Parathyroid adenoma (tissue), 2 donors: Measurements from ENCODE around the gene GOLGA8S.
"Not testable (repeated sequence)": the region's sequence is repeated elsewhere in the genome, so short reads cannot be mapped to it uniquely, and the experiment has no call there.

ENCODE experiments used
- H2AFZ ChIP-seq: fragments of 300-600 bp; sonication (generic); one replicate; pipeline ENCODE4 v1.7.0; 2017; ENCODE audit warnings: antibody characterized with exemption, mild to moderate bottlenecking
- H3K27ac ChIP-seq: fragments of 300-600 bp; sonication (generic); one replicate; pipeline ENCODE4 v1.7.0; 2017
- H3K27me3 ChIP-seq: fragments of 300-600 bp; sonication (generic); one replicate; pipeline ENCODE4 v1.7.0; 2017; ENCODE audit warnings: low read length; ENCODE audit not compliant: control insufficient read depth, insufficient read depth
- H3K36me3 ChIP-seq: fragments of 300-600 bp; sonication (generic); one replicate; pipeline ENCODE4 v1.7.0; 2017; ENCODE audit warnings: low read length; ENCODE audit not compliant: control insufficient read depth, insufficient read depth
- H3K4me1 ChIP-seq: fragments of 300-600 bp; sonication (generic); one replicate; pipeline ENCODE4 v1.7.0; 2017; ENCODE audit warnings: control low read depth
- H3K4me2 ChIP-seq: fragments of 300-600 bp; sonication (generic); one replicate; pipeline ENCODE4 v1.7.0; 2017; ENCODE audit warnings: low read length
- H3K4me3 ChIP-seq: fragments of 300-600 bp; sonication (generic); one replicate; pipeline ENCODE4 v1.7.0; 2017; ENCODE audit warnings: low read depth, low read length
- H3K79me2 ChIP-seq: fragments of 300-600 bp; sonication (generic); one replicate; pipeline ENCODE4 v1.7.0; 2017; ENCODE audit warnings: control low read depth
- H3K9ac ChIP-seq: fragments of 300-600 bp; sonication (generic); one replicate; pipeline ENCODE4 v1.7.0; 2017; ENCODE audit warnings: mild to moderate bottlenecking
- H3K9me3 ChIP-seq: fragments of 300-600 bp; sonication (generic); one replicate; pipeline ENCODE4 v1.7.0; 2017; ENCODE audit warnings: low read length; ENCODE audit not compliant: control insufficient read depth
- TF ChIP-seq, protein P1 (sequence below): fragments of 300-600 bp; sonication (generic); IDR thresholded peaks from one replicate; pipeline ENCODE4 v1.7.0; 2017; ENCODE audit warnings: antibody characterized with exemption, mild to moderate bottlenecking
- donor health status: primary hyperparathyroidism.

Gene GOLGA8S, protein sequence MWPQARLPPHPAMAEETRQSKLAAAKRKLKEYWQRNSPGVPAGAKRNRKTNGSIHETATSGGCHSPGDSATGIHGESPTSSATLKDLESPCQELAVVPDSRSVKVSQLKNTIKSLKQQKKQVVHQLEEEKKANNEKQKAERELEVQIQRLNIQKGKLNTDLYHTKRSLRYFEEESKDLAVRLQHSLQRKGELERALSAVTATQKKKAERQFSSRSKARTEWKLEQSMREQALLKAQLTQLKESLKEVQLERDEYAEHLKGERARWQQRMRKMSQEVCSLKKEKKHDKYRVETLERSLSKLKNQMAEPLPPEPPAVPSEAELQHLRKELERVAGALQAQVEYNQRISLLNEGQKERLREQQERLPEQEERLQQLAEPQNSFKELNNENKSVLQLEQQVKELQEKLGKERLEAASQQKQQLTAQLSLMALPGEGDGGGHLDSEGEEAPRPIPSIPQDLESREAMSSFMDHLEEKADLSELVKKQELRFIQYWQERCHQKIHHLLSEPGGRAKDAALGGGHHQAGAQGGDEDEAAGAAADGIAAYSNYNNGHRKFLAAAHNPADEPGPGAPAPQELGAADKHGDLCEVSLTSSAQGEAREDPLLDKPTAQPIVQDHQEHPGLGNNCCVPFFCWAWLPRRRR

GRCh38 chr15:23354448-23354847 is at the start of gene GOLGA8S:
Gene GOLGA8S, plus strand, starts transcription at chr15:23354748. Its CDS starts 62 bp downstream, at chr15:23354810.
- H3K4me2 ChIP-seq, H3K9ac ChIP-seq, H3K4me3 ChIP-seq, H3K27ac ChIP-seq, H3K9me3 ChIP-seq, H2AFZ ChIP-seq, H3K4me1 ChIP-seq, H3K27me3 ChIP-seq, H3K36me3 ChIP-seq, H3K79me2 ChIP-seq: not testable (repeated sequence)

- not testable (repeated sequence) for H3K9ac ChIP-seq, H3K36me3 ChIP-seq, H3K27me3 ChIP-seq, H3K27ac ChIP-seq, H3K79me2 ChIP-seq, H3K9me3 ChIP-seq, H3K4me2 ChIP-seq, H3K4me1 ChIP-seq, H2AFZ ChIP-seq, H3K4me3 ChIP-seq
Observed at GRCh38 chr15:23304805-23305204, 49.7 kb upstream of the GOLGA8S start.

GRCh38 chr15:23305921-23306320 is 48.6 kb upstream of the GOLGA8S start:
- H3K36me3 ChIP-seq, H3K79me2 ChIP-seq, H3K4me1 ChIP-seq, H3K4me3 ChIP-seq, H3K27ac ChIP-seq, H3K4me2 ChIP-seq, H3K9me3 ChIP-seq, H2AFZ ChIP-seq, H3K27me3 ChIP-seq, H3K9ac ChIP-seq: not testable (repeated sequence)

- not testable (repeated sequence) for H3K27me3 ChIP-seq, H3K36me3 ChIP-seq, H3K9ac ChIP-seq, H3K27ac ChIP-seq, H3K4me2 ChIP-seq, H3K79me2 ChIP-seq, H3K9me3 ChIP-seq, H3K4me1 ChIP-seq, H2AFZ ChIP-seq, H3K4me3 ChIP-seq
Observed at GRCh38 chr15:23311233-23311632, 43.3 kb upstream of the GOLGA8S start.

GRCh38 chr15:23334096-23334495 is 20.5 kb upstream of the GOLGA8S start, which contains the start of gene GOLGA6L26:
Gene GOLGA6L26, minus strand, starts transcription at chr15:23334196. Its CDS starts 61 bp downstream, at chr15:23334135.
- not testable (repeated sequence) for H3K9ac ChIP-seq, H3K79me2 ChIP-seq, H3K4me1 ChIP-seq, H3K4me3 ChIP-seq, H3K27me3 ChIP-seq, H3K9me3 ChIP-seq, H3K36me3 ChIP-seq, H3K27ac ChIP-seq, H3K4me2 ChIP-seq, H2AFZ ChIP-seq

- H3K9ac ChIP-seq, H3K79me2 ChIP-seq, H3K4me3 ChIP-seq, H2AFZ ChIP-seq, H3K27me3 ChIP-seq, H3K4me2 ChIP-seq, H3K9me3 ChIP-seq, H3K36me3 ChIP-seq, H3K27ac ChIP-seq, H3K4me1 ChIP-seq: not testable (repeated sequence)
Observed at GRCh38 chr15:23362622-23363021, 8.1 kb downstream of the GOLGA8S start.

- not testable (repeated sequence) for H2AFZ ChIP-seq, H3K4me2 ChIP-seq, H3K27ac ChIP-seq, H3K9ac ChIP-seq, H3K4me1 ChIP-seq, H3K36me3 ChIP-seq, H3K27me3 ChIP-seq, H3K79me2 ChIP-seq, H3K4me3 ChIP-seq, H3K9me3 ChIP-seq
Observed at GRCh38 chr15:23364261-23364660, 9.7 kb downstream of the GOLGA8S start.

DNA sequence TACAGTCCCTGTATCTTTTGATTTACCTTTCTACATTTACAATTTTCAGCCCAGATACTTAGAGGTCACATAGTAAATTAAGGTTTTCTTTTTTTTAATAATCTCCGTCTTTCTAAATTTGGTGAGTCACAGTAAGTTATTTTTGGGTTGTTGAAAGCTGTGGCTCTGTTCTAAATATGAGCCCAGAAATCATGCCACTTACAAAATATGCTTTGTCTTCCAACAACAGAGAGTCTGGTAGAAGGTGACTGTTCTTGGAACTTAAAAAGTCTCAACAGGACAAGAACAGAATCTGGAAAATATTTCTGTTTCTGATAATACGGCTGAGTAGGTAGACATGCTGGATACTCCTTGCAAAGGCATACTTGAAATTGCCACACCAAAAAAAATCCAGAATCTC is 16.0 kb downstream of the GOLGA8S start:
- H3K4me1 ChIP-seq = no peaks in the 10 kb centered on the region
- TF ChIP-seq, protein P1, sequence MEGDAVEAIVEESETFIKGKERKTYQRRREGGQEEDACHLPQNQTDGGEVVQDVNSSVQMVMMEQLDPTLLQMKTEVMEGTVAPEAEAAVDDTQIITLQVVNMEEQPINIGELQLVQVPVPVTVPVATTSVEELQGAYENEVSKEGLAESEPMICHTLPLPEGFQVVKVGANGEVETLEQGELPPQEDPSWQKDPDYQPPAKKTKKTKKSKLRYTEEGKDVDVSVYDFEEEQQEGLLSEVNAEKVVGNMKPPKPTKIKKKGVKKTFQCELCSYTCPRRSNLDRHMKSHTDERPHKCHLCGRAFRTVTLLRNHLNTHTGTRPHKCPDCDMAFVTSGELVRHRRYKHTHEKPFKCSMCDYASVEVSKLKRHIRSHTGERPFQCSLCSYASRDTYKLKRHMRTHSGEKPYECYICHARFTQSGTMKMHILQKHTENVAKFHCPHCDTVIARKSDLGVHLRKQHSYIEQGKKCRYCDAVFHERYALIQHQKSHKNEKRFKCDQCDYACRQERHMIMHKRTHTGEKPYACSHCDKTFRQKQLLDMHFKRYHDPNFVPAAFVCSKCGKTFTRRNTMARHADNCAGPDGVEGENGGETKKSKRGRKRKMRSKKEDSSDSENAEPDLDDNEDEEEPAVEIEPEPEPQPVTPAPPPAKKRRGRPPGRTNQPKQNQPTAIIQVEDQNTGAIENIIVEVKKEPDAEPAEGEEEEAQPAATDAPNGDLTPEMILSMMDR = no peak
- H3K4me3 ChIP-seq = no peak overlapping the region
- H2AFZ ChIP-seq = no peak overlapping the region
- H3K27ac ChIP-seq = no peak overlapping the region
- no peaks in the 10 kb centered on the region for H3K27me3 ChIP-seq
- H3K79me2 ChIP-seq = no peaks in the 10 kb centered on the region
- no peaks in the 10 kb centered on the region for H3K36me3 ChIP-seq
- H3K4me2 ChIP-seq = no peak overlapping the region
- no peak overlapping the region for H3K9ac ChIP-seq
- H3K9me3 ChIP-seq = no peaks in the 10 kb centered on the region

DNA sequence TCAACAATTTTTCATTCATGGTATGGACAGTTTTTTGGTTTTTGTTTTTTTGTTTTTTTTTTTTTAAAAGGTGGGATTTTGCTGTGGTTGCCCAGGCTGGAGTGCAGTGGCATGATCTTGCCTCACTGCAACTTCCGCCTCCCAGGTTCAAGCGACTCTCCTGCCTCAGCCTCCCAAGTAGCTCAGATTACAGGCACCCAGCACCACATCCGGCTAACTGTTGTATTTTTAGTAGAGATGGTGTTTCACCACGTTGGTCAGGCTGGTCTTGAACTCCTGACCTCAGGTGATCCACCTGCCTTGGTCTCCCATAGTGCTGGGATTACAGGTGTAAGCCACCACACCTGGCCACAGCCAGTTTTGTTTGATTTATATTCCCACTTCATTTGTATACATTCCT is 16.6 kb downstream of the GOLGA8S start:
- not testable (repeated sequence) for H3K36me3 ChIP-seq, H3K4me1 ChIP-seq, H3K79me2 ChIP-seq, H3K27me3 ChIP-seq, H3K4me3 ChIP-seq, H2AFZ ChIP-seq, H3K9me3 ChIP-seq, H3K4me2 ChIP-seq, H3K27ac ChIP-seq, H3K9ac ChIP-seq

DNA sequence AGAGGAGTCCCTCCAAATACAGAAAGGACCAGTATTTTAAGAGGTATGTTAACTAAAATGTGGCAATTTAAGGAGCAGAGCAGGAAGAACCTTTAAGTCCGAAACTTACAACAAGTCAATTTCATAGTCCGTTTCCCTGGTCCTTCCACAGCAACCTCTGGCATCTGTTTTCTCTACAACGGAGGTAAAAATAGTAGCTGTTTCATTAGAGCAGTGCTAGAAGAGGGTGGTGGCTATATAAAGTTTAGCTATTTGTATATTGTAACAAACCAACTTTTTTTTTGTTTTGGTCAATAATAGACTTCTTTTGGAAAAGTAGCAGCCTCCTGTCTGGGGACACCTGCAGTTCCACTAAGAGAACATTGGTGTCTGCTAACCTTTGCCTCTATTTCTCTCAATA is 17.3 kb downstream of the GOLGA8S start:
- not testable (repeated sequence) for H3K4me2 ChIP-seq, H2AFZ ChIP-seq, H3K27me3 ChIP-seq, H3K36me3 ChIP-seq, H3K9ac ChIP-seq, H3K79me2 ChIP-seq, H3K27ac ChIP-seq, H3K9me3 ChIP-seq, H3K4me1 ChIP-seq, H3K4me3 ChIP-seq
